ENCODE measurements around the gene MEGF11.

The MEGF11 gene

DNA sequence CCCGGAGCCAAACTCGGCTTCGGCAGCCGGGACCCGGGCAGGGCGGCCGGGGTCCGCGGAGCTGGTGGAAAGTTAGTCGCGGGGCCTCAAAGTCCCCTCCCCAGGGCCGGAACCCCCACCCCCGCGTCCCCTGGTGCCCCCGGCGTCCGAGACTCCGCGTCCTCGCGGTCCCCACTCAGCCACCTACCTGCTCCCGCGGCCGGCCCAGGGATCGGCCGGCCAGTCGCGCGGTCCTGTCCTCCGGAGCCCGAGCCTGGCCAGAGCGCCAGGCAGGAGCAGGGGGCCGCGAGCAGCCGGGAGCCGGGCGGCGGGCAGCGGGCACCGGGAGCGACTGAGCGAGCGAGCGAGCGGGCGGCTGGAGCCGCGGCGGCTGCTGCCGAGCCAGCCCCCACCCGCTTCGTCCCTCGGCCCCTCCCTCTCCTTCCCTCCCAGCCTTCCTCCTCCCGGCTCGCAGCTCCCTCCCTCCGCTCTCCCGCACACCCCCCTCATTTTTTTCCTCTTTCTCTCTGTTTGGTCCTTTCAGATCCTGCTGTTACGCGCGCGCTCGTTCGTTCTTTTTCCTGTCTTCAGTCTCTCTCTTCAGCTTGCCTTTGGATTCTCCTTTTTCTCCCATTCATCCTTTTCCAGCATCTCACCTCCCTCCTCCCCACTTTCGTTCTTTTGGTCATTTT is at the start of gene MEGF11:
TSS of gene MEGF11 (minus strand) at position 333 of the 671 bp plus-strand sequence. CDS start 125,347 bp downstream, outside the sequence.
- peak; percentile 55 for DNase-seq

DNA sequence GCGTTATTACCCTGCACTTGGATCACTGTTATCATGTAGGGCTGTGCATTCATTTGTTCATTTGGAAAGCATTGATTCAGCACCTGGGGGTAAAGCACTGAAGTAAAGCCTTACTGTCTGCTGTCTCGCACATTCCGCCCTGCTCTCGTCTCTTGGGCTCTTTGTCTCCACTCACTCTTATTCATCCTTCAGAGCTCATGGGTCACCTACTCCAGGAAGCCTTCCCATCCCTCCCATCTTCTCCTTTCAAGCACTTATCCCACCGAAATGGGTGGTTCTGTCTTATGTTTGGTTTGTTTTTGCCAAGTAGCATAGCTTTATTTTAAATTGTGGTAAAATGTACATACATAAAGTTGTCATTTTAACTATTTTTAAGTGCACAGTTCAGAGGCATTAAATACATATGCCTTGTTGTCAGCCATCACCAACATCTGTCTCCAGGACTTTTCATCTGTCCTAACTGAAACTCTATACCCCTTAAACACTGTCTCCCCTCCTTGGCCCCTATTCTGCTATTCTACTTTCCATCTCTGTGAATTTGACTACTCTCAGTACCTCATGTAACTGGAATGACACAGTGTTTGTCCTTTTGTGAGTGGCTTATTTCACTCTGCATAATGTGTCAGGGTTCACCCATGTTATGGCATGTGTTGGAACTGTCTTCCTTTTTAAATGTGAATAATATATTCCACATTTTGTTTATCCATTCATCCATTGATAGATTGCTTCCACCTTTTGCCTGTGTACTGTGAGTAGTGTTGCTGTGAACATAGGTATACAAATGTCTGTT is 49.1 kb upstream of the MEGF11 start:
- no peak for DNase-seq

DNA sequence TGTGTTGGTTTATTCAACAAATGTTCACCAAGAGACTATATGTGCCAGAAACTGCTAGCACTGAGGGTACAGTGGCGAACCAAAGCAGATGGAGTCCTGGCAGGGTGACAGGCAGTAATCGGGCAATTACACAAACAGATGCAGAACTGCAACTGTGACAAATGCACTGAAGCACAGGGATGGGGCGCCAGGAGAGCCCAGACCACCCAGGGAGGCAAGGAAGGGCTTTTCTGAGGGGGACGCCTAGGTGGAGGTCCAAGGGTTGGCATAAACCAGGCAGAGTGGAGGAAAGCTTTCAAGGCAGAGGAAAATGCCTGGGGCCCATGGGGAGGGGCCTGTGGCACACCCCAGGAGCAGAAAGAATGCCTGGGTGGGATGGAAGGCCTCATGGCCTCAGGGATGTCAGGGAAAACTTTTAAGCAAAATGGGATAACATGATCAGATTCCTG is 45.3 kb upstream of the MEGF11 start:
- DNase-seq, result no peak

DNA sequence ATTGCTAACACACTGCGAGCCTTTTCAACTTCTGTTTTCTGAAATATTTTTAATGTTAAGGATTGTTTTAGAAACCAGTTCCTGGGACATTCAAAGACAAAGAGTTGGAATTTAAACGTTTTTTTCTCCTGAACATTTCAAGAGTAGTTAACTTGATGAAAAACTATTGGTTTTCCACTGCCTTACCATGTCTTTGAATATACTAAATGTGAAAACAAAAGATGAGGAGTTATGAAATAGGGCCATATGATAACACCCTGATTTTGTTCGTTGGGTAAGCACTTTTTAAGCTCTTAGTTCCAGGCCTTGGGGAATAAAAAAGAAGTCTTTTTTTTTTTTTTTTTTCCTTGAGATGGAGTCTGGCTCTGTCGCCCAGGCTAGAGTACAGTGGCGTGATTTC is 42.6 kb upstream of the MEGF11 start:
- DNase-seq, result no peak

DNA sequence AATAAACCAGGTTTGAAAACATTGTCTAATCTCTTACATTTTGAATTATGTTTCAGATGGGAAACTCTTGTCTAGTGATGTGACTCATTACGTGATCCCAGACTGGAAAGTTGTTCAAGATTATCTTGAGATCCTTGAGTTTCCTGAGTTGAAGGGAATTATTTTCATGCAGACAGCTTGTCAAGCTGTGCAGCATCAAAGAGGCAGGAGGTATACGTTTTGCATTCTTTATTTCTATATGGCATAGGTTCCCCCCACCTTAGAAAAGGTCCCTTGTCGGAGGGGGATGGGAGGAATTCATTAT is 41.3 kb upstream of the MEGF11 start:
- no peak for DNase-seq

DNA sequence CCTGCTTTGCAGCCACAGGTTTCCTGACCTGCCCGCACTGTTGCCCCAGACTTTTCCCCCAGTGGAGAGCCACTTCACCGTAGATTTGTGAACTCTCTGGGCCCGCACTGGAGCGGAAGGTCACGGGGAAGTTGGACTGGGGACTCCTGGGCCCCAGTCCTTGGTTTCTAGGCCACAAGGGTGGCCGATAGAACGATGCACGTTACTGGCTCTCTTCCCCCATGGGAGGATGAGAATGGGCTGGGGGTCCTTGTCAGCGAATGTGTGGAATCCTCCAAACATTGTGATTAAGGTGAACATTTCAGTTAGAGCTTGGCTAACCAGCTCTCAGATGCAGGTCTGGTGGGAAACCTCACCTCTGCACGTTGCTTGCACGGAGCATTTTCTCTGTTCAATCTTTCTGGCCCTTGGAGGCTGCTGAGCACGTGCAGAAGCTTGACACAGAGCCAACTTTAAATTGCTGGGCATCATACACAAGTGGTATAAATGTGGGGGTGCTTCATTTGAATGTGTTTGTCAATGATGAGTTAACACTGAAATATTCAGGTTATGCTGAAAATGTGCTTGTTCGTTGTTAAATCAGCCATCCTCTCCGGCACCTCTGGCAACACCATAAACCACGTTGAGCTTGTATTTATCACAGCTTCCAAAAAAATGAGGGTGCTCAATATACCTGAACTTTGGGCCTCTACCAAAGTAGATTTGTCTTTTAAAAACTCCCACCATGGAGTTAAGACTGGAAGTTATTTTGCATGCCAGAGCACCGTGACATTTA is 40.8 kb upstream of the MEGF11 start:
- peak; percentile 11 for DNase-seq

DNA sequence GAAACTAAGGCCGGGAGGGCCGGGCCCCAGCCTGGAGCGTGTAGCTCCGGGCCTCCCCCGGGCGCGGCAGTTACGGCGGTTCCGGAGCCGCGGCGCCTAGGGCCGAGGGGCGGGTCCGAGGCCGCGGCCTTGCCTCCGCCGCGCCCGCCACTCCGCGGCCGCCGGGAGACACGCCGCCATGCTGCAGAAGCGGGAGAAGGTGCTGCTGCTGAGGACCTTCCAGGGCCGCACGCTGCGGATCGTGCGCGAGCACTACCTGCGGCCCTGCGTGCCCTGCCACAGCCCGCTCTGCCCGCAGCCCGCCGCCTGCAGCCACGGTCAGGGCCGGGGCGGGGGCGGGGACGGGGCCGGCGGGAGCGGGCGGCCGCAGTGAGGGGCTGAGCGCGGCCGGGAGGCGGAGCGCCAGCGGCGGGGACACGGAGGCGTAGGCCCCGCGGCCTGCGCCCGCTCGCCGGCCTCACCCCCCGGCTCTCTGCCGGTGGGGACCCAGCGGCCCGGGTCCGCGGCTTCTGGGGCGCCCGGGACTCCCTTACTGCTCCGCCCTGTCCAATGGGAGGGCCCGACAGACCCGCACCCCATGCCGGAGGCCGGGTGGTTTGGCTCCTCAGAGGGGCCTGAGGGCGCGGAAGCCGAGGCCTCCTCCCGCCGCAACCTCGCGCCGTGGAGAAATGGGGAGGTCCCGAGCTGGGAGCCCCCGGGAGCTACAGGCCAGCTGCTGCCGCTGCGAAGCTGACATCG is 40.0 kb upstream of the MEGF11 start, which contains the start of gene DIS3L:
TSS of gene DIS3L (plus strand) at position 150 of the 738 bp plus-strand sequence. CDS start at position 179, 29 bp downstream.
- DNase-seq, result peak; percentile 57

DNA sequence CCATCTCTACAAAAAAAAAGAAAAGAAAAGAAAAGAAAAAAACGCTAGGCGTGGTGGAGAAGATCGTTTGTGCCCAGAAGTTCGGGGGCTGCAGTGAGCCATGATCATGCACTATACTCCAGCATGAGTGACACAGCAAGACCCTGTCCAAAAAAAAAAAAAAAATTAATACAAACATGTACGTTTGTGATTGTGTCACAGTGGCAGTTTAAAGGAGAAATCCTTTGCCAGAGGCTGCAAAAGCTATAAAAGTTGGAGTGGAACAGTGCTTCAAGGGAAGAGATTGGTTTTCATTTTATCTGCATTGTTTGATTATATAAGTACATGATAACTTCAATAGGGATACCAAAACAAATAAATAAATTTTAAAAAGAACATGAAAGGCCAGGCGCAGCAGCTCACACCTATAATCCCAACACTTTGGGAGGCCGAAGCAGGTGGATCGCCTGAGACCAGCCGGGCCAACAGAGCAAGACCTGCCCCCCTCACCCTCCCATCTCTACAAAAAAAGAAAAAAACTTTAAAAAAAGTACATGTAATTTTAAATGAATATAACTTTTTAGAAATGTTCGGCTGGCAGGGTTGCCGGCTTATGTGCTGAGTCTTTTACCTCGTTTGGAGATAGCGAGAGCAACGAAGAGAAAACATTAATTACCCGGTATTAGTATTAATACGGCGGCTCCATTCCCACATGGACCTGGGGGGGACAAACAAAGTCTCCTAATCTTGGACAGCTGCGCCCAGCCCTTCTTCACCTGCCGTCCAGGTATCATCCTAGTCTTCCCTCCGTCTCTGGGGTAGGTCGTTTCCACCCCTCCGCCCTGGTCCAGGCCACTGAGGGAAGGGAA is 39.2 kb upstream of the MEGF11 start:
- peak; percentile 57 for DNase-seq

DNA sequence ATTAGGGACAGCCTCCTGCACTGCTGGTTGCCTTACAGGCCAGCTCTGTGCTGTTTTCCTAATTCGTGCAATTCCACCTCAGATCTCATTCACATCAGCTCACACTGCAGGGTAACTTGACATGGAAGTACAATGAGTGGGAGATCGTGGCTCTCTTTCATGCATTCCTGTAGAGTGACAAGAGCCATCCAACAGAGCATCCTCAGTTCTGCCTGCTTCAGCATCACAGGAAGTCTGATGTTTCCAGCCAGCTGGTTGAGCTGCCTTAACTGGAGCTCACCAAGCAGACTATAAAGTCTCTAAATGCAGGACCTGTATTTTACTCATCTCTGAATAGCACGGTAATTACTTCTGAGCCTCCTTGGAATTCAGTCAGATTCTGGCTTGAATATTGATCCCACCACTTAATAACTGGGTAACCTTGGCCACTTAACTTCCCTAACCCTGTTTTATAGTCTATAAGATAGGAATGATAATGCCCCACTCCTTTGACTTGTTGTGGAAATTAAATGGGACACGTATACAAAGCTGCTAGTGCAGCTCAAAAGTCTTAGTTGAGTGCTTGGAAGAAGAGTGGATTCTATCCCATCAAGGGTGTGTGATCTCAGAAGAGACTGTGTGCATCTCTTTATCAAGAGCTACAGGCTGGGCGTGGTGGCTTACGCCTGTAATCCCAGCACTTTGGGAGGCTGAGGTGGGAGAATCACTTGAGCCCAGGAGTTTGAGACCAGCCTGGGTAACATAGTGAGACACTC is 38.4 kb upstream of the MEGF11 start:
- DNase-seq, result no peak

DNA sequence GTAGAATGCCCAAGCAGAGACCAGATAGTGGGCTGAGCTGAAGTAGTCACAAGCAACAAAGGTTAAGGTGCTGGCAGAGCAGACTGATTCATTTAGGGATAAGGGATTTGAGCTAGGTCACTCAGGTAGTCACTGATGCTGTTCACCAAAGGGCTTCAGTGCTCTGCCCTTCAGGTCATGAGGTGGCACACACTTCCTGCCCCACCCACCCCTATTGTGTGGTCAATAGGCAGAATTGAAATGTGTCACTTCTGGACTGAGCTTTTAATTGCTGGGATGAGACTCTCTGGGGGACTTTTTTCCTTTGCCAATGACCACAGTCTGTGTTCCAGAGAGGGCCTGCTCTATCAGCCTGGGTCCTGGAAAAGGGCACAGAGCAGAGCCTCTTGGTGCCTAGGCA is 37.0 kb upstream of the MEGF11 start:
- no peak for DNase-seq

DNA sequence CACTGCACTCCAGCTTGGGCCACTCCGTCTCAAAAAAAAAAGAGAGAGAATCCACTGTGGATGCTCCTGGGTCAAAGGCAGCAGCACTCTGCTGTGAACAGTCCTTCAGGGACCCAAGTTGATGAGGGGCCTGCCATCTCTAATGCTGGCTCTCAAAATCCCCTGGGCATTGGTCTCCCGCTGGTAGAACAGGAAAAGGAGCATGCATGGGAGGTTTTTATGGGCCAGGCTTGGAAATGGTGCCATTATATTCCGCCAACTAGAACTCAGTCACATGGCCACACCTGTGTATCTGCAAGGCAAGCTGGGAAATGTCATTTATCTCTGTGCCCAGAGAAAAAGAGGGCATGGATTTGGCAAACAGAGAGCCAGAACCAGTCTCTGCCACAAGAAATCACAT is 36.5 kb upstream of the MEGF11 start:
- DNase-seq, result no peak

DNA sequence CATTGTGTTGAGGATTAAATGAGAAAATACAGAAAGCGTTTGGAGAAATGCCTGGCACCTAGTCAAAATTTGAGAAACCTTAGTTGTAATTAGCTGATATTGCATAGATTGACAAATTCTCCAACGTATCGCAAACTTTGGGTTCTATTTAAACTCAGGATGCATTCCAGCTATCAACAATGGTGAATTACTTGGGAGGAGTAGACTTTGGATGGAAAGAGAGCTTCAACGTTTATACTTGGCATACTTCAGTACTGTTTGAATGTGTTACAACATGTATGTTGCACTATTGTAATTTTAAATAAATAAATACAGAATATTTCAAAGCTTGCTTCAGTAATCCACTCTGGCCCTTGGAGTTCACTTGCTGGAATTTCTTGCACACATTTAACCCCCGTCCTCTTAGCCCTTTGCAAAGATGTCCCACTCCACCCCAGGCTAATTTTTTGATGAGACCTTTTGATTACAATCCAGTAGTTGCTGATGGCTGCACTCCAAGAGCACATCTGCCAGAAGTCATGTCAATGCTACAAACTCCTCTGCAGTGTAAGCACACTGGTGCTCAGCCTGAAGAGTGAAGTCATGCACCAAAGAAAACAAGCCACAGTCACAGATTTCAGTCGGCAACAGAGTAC is 35.1 kb upstream of the MEGF11 start:
- no peak for DNase-seq

DNA sequence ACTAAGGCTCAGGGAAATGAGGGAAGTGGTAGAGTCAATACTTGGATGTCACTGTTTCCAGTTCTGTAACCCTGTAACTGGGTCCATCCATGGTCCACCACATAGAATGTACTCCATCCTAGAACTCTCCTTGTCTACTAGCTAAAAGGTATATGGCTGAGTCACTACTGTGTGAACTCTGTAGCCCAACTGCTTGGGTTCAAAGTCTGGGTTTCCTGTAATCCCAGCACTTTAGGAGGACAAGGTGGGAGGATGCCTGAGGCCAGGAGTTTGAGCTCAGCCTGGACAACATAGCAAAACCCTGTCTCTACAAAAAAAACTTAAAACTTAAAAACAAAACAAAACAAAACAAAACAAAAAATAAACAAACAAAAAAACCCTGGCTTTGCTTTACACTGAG is 34.5 kb upstream of the MEGF11 start:
- DNase-seq, result no peak

DNA sequence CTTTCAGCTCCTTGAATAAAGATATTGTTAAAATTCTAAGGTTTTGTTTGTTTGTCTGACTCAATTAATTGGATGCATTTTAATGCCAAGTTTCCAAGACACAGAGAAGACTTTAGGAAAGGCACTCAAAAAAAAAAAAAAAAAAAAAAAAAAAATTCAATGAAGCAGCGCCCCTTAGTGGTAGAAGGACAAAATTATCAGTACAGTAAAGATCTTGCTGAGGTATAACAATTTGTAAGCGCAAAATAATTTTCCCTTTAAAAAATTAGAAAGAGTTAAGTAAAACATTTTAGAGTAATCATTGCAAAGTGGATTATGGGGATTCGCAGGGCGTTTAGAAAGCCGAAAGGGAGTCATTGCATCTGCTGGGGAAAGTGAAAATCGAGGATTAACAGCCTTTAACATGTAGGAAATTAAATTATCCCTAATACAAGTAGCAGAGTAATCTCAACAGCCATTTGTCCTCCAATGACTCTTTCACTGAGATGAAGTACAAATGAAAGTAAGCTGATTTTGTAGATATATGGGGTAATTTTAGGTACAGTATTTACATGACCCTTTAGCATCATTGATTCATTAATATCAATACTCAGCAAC is 34.0 kb upstream of the MEGF11 start:
- DNase-seq, result peak; percentile 28

DNA sequence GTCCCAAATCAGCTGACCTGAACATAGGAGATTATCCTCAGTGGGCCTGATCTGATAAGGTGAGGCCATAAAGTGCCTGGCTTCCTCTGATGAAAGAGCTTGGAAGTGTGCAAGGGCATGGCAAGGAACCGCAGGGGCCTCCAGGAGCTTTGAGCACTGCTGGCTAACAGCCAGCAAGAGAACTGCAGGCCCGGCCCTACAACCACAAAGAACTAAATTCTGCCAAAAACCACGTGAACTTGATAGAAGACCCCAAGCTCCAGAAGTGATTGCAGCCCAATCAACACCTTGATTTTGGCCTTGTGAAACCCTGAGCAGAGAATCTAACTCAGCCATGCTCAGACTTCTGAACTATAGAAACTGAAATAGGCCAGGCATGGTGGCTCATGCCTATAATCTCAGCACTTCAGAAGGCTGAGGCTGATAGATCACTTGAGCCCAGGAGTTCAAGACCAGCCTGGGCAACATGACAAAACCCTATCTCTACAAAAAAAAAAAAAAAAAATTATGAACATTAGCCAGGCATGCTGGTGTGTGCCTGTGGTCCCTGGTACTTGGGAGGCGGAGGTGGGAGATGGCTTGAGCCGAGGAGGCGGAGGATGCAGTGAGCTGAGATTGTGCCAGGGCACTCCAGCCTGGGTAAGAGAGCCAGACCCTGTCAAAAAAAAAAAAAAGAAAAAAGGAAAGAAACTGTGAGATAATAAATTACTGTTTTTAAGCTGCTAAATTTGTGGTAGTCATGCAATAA is 32.2 kb upstream of the MEGF11 start:
- no peak for DNase-seq

DNA sequence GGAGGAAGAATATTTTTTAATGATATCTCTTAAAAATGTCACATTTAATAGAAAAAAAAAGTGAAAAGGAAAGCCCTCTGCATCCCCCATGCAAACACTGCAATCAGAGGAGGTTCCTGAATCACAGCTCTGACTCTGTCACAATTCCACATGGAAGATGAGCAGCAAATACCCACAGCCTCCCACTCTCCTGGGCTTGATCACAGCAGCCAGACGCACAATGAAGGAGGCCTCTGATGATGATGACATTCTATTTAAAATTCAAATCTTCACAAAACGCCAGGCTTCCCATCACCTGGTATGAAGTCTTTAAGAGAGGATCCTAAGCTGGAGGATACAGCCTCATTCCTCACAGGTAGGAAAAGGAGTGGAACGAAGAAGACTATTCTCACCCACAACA is 30.7 kb upstream of the MEGF11 start:
- no peak for DNase-seq

DNA sequence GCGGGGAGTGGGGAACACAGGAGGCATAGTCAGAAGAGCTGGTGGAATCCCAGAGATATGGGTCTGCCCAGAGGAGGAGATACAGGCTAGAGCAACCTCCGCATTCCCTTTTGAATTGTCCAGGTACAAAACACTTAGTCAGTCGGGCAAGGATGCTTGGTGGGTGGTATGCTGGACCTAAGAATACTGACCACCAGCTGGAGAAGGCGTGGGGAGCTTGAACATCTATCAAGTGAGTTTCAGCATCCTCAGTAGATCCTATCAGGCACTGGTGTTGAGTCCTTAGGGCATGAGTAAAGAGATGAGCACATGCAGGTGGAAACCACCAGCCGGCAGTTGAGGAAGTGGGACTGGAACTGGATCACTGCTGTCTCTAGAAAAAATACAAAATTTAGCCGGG is 25.1 kb upstream of the MEGF11 start:
- DNase-seq, result no peak

DNA sequence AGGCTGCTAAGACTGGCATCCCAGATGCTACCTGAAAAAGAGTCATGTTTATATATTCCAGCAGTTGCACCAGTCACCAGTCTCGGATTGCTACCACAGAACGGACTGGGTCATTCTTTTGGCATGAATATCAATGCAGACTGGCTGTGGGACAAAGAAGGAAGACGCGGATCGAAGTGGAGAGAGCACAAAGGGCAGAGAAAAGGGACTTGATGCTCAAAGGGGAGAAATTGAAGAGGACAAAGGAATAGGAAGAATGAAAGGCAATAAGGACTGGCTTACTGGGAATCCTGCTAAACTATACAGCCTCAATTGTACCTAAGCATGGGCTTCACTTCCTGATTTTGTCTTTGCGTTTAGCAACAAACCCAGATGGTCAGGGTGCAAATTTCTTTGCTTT is 24.5 kb upstream of the MEGF11 start:
- no peak for DNase-seq

DNA sequence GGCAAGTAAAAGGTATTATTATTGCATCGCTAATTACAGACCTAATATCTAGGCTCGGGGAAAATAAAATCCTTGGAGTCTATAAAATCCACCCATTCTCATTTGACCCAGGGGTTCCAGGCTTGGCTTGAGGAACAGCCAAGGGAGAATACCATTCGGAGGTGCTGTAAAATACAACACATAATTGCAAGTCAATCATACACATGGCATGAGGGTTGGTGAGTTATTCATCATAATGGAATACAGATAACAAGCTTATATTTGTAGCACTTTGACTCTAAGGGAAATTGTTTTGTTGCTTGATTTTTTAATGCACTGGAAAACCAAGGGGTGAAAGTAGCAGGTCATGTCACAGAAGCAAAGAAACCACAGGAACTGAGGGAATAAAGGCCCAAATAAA is 23.0 kb upstream of the MEGF11 start:
- no peak for DNase-seq

DNA sequence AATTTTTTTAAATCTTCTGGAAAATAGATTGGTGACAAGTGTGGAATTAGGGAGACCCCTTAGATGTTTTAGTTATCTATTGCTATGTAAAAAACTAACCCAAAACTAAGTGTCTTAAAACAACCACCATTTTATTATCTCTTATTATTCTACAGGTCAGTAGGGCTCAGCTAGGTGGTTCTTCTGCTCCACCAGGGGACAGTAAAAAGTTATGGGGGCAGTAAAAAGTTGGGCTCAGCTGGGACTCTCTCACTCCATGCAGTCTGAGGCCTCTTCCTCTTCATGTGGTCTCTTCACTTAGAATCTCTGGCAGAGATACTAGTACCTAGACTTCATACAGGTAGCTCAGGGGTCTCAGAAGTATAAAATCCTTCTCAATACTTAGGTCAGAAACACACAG is 21.8 kb upstream of the MEGF11 start:
- no peak for DNase-seq
